ENCODE measurements around the gene TTC38.
A peak's percentile ranks its signal among the peaks of the same experiment; 100 is the strongest.

Gene TTC38

DNA sequence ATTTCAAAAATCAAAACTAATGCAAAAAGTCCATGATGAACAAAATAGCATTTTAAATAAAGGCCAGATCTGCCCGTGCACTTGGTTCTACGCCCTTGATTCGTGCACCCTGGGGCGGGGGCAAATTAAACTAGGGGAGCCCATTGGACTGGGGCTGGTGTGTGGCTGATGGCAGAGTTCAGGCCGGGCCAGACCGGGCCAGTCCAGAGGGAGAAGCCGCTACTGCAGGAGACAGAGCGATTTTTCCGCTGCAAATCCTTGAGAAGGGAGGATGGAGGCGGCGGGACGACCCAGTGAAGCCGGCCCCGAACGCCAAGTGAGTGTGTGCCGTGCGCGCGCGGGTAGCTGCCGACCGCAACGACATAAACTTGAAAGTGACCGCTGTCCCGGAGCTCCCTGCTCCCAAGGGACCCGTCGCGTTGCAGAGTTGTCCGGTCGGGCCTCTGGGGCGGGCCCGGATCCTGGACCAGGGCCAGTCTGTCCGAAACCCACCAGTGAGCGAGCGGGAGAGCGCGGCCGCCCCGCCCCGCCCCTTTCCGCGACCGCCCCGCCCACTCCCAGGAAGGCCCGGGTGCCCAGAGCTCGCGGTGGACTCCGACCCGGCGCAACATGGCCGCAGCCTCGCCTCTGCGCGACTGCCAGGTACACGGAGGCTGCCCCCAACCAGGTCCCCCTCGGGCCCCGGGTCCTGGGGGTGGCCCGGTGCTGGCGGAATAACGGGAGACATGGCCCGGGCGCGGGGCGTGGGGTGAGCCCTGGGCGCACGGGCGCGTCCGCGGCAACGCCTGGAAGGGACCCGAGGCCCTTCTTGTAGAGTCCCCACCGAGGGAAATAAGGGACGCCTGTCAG is at the start of gene TTC38:
Gene TTC38 (plus strand): TSS at position 578 of the 849 bp plus-strand sequence. CDS start 32 bp downstream, at position 610.
- peak; percentile 63 for DNase-seq (ENCODE audit: low spot score)

DNA sequence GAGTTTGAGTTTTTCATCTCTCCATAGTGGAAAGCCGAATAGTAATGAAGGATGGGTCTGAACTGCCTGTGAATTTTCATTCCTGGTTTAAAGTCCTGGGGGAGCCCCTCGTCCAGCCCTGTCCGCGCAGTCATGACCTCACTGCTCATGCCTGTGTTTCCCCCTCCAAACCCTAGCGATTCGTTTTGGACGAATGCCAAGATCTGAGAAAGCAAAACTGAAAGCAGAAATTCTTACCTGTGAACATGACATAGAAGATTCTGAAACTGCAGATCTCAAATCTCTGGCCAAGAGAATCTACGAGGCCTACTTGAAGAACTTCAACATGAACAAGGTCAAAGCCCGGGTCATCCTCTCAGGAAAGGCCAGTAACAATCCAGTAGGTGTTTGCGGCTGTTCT is 48.2 kb upstream of the TTC38 start:
- no peak for DNase-seq (ENCODE audit: low spot score)

DNA sequence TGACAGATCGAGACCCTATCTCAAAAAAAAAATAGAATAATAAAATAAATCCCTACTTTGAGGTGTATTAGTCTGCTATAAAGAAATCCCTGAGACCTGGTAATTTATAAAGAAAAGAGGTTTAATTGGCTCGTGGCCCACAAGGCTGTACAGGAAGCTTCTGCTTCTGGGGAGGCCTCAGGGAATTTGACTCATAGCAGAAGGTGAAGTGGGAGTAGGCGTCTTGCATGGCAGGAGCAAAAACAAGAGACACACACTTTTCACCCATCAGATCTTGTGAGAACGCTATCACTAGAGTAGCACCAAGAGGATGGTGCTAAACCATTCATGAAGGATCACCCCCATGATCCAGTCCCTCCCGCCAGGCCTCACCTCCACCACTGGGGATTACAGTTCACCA is 46.9 kb upstream of the TTC38 start:
- DNase-seq (ENCODE audit: low spot score) = no peak

DNA sequence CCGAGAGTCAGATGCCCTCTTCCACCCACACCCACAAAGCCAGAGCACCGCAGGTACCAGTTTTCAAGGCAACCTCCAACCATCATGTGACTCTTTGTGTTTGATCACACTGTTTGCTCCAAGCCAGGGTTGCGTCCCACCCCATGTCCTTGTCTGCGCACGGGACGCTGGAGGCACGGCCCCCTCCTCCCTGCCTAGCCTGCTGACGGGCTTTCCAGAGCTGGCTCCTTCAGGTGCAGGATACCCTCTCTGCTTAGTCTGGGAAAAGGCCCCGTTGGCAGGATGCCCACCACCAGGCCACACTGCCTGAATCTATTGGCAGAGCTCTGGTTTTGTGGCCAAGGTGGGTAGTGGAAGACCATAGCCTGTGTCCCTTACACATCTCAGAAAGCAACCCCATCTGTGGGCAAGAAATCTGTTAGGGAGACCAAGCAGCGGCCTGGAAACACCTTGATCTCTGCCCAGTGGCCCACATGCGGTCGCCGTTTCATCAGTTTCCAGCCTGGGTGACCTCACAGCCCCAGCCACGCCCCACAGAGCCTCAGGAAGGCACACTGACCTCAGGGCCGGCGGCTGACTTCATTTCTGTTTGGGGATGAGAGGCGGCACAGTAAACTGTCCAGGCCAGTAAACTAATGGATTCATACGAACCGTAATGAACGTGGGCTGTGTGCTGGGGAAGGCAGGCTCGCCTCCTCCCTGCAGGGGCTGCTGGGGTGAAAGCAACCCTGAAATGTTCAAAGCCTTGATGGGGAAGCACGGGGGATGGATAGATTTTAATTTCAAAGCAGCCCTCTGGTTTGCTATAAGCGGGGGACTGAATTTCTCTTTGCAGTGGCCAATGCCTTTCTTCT is 43.5 kb upstream of the TTC38 start:
- no peak for DNase-seq (ENCODE audit: low spot score)

DNA sequence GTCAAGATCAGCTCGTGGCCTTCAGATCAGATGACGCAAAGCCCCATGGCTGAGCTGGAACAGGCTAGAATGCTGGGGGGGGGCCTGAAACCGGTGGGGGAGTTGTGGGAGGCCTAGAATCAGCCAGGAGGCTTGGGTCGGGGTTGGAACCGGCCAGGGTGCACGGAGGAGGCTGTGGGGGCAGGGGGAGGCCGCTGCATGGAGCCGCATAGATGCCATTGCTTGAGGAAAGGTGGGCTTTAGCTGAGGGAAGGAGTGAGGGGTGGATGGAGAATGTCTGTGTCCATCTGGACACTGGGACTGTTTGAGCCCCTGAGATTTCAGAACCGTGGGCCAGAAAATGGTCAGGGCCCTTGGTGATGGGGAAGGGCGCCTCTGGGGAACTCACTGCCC is 42.9 kb upstream of the TTC38 start:
- no peak for DNase-seq (ENCODE audit: low spot score)

DNA sequence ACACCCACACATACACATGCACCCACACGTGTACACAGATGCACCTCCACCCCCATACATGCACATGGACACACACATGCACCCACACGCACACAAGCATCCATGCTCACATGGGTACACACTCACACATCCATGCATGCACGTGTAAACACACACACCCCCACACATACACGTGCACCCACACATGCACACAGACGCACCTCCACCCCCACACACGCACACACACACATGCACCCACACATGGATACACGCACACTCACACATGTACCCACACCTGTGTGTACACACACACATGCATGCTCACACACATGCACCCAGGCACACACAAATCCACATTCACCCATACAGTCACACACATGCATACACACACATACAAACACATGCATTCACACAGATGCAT is 42.2 kb upstream of the TTC38 start:
- DNase-seq (ENCODE audit: low spot score) = no peak

DNA sequence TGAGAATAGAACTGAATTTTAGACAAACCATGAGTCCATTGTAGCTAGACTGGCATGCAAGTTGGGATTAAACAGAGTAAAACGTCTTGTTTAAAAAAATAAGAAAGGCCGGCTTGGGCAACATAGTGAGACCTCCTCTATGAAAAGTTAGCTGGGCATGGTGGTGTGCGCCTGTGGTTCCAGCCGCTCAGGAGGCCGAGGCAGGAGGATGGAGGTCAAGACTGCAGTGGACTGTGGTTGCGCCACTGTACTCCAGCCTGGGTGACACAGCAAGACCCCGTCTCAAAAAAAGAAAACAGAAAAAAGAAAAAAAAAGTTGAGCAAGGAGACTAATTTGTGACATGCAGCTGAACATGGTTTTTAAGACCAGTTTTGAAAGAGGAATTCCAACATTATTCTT is 41.2 kb upstream of the TTC38 start:
- no peak for DNase-seq (ENCODE audit: low spot score)

DNA sequence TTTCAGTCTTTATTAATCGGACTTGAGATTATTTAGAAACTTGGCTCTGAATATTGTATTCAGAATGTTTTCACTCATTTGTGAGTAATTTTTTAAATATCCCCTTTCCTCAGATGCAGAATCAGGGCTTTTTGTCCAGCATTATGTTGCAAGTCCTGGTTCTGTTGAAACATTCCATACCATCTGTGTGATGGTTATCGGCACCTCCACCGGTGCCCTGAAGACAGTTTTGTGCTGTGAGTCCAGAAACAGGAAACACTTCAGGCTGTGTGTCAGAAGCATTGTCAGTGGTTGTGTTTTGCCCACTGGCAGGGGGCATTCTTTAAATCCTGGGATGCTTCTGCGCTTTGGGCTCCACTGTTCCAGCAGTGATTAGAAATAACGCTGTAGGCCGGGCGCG is 38.1 kb upstream of the TTC38 start:
- no peak for DNase-seq (ENCODE audit: low spot score)

DNA sequence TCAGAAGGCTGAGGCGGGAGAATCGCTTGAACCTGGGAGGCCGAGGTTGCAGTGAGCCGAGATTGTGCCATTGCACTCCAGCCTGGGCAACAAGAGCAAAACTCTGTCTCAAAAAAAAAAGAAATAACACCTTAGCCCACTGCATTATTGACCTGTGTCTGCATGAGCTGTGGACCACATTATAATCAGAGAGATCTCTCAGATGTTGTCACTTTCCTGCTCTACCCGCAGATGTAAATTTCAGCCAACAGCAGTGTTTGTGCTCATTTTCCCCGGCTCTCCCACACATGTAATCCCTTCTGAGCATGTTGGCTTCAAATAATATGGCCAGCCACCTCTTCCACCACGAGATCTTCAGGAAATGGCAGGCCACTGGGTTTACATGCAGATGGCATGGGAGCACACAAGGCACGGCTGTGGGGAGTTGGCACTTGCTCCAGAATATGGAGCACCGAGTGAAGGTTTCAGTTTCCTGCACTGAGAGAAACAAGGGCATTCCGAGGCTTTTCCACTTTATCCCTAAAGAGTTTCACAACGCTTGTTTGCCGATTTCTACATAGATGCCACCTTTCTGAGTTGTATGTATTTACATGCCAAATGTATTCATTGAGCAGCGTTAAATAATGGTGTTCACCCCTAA is 37.4 kb upstream of the TTC38 start:
- peak; percentile 41 for DNase-seq (ENCODE audit: low spot score)

DNA sequence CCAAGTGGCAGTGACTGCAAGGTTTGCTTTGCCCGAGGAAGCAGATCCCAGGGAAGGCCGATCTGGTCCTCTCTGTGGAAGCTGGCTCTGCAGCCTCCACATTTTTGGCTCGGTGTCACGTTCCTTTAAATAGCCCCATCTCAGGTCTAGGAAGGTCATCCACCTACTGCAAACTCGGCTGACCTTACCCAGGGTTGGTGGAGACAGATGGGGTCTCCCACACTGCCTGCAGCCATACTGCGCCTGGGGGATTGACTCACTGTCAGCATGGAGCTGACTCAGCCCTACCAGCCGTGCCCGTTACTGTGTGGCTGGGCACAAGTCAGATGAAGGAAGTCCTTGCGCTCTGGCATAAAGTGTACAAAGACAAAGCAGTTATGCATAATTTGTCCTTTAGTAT is 34.6 kb upstream of the TTC38 start:
- peak; percentile 71 for DNase-seq (ENCODE audit: low spot score)

DNA sequence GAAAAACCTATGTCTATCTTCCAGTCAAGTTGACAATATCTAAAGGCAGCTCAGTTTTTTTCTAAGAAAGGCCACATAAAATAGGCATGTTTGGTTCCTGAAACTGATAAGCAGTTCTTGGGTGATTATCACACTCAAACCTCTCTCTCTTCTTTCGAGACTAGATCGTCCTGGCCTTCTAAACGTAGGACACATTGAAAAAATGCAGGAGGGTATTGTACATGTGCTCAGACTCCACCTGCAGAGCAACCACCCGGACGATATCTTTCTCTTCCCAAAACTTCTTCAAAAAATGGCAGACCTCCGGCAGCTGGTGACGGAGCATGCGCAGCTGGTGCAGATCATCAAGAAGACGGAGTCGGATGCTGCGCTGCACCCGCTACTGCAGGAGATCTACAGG is 32.8 kb upstream of the TTC38 start:
- DNase-seq (ENCODE audit: low spot score) = no peak

DNA sequence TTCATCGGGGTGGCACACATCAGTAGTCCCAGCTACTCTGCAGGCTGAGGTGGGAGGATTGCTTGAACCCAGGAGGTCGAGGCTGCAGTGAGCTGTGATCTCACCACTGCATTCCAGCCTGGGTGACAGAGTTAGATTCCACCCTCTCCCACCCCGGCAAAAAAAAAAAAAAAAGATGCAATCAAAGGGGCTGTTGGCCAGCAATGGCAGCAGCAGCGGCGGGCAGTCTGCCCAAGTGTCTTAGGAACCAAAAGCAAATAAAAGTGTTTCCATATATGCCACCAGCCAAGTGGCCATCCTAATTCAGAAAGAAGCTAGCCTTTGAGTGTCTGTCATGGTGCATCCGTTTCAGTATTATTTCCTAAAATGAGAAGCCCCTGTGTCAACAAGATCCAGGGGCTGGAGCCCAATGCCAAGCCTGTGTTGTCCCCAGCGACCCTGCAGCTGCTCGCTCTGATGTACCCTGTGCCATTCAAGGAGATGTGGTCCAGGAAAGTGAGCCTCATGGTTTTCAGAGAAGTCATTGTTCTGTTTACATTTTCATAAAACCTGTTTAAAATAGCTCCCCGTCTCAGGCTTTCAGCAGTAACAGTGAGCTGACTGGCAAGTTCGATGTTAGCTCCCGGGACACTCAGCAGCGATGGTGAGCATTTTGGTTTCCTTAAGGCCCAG is 30.2 kb upstream of the TTC38 start:
- no peak for DNase-seq (ENCODE audit: low spot score)

DNA sequence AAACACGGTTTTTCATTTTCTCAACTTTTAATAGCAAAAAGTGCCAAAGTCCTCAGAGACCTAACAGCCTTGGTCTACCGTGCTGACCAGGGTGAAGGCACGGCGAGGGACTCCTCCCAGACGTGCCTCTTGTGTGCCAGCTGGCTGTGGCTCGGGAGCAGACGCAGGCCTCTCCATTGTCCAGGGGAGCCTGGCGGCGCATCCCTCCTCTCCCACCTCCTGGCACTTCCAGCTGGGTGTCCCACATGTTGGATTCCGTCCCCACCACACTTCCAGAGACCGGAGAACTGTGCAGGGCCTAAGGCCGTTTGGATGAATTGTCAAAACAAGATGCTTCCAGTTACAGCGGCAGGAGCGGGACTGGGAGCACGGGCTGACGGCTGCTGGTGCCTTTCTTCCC is 29.3 kb upstream of the TTC38 start:
- no peak for DNase-seq (ENCODE audit: low spot score)

DNA sequence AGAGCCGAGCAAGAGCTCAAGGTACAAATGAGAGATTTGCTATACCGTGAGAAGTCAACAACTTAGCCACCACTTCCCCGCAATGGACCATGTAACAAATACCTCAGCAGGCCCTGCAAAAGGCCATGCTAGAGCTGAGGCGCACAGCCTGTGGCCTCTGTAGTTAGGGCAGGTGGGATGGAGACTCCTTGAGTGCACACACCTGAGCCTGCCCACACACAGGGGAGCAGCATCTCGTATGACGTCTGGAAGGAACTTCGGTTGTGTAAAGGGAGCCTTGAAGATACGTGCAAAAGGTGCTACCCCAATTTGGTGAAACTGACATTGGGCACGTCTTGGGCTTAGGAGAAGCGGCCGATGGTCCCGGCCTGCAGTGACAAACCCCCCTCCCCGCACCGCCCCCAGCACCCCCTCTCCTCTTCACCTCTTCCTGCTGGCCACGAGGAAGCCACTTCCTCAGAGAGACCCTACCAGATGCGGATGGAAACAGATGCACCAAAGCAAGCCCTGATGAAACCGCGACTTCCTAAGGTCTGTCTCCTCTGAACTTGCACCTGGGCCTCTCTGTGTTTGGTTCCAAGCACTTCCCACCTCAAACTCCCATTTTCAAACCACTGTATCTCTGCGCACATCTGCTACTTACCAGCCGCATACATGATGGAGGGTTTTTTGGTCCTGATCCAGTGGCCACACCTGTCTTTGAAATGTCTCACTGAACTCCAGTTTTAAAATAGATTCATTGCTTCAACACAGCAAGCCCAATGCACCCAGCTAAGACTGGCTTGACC is 28.4 kb upstream of the TTC38 start:
- no peak for DNase-seq (ENCODE audit: low spot score)

DNA sequence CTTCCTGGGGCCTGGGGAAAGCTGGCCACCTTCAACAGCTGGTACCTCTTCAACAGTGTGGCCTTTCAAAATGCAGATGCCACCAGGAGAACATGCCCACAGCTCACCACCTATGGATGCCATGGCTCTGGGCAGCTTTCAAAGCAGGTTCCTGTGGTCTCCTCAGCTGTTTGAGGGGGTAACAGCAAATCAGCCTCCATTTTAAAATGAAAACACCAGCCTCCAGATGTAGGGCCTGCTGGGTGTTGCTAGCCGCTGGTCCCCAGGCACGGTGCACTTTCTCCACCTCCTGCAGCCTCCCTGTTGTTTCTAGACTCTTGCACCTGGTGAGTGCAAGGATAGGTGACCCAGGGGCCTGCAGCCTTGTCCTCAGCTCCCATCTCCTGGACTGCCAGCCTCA is 27.7 kb upstream of the TTC38 start:
- no peak for DNase-seq (ENCODE audit: low spot score)

DNA sequence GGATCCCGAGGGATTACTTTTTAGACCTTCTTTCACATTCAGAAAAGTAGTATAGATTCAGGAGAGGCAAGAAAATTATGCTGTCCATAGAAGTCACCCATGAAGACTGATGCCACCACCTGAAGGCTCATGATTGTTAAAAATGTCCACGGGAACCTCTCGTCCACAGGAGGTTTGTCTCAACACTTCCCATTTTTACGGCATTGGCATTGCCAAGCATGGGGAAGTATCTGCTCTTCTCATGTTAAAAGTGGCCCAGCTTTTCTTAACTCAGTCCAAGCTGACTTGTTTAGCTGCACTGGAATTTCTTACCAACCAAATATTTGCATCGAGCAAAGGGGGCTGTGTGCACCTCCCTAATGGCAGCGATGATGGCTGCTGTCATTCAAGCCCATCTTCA is 27.3 kb upstream of the TTC38 start:
- no peak for DNase-seq (ENCODE audit: low spot score)

DNA sequence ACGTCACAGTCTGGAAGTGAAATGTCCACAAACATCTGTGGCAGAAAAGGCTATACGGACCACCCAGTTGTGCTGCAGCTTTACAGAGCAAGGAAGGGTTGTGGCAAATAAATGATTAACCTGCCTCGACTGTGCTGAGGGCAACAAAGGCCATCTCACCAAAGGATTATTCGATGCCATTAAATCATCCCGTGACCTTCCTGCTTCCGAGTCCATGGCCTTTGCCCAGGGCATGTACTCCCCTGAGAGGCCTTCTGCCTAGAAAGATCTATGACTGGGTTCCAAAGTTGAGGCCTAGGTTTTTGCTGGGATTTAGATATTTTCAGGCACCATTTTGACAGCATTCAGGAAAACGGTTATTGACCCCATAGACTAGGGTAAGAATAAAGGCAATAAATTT is 26.9 kb upstream of the TTC38 start:
- DNase-seq (ENCODE audit: low spot score) = no peak

DNA sequence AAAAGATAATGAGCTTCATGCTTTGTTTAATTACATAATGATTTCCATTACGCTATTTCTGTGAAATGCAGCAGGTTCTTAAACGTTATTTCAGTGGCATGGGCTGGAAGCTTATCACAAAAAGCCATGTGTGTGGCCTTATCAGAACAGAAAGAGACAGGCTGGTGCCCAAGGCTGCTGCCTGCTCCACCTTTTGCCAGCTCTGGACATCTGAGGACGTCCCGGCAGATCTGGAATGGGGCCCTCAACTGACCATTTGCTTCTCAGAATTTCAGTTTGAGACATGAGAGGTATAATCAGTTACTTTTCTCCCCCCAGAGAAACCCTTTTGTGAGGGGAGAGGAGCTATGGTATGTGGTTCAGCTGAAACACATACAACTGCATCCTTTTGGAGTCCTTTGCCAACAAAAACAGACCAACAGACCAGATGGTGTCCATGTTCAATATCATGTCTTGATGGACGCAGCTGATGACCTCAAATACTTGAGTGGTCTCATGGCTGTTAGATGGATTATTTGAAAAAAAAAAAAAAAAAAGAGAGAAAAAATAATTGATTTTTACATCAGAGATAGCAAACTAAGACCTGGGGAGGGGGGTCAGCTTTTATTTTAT is 26.3 kb upstream of the TTC38 start:
- DNase-seq (ENCODE audit: low spot score) = peak; percentile 40

DNA sequence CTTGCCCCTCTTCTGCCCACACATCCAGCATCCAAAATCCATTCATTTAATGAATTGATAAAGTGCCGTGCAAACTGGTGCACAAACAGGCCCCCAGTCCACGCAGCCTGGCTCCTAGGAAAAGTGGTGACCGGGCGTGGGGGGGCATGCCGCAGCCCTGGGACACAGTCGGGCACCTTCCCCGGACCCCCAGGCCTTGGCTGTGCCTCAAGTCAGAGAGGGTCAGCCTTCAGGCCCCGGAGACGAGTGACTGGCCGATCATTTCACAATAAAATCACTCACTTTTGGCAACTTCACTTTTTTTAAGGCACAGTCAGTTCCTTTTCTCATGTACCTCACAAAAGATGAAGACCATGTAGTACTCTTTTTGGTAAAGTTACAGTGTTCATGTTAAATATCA is 25.7 kb upstream of the TTC38 start:
- DNase-seq (ENCODE audit: low spot score) = no peak

DNA sequence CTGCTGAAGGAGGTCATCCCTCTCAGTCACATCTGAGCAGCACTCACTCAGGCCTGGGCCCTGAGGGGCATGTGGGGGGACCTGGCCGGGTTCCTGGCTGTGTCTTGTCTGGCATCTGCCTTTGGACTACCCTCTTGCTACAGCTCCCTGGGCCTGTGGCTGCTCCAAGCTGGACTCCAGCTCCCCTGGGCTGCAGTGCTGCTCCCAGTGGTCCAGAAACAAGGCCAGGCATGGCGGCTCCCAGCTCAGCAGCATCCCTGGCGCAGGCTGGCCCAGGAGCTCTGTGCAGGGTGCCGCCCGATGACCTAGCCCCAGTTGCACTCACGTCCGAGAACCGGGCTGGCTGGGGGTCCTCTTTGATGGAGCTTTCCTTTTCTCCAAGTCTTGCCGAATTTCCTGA is 23.0 kb upstream of the TTC38 start:
- no peak for DNase-seq (ENCODE audit: low spot score)

DNA sequence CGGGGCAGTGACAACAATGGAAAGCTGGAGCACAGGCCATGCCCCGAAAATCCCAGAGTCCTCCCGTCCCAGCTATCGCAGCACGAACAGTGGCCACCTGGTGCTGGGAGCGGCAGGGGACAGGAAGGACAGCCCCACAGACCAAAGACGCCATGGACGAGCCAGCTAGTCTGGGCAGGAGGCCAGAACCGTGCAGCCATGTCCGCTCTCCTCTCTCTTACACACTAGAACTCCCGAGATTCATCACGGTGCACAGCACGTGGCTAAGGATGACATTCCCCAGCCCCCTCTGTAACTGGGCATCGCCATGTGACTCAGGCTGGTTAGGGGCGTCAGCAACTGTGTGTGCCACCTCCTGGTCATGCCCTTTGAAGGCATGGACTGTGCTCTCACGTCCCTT is 22.3 kb upstream of the TTC38 start:
- no peak for DNase-seq (ENCODE audit: low spot score)

All from cerebellar cortex (tissue), 1 donor.